ENCODE data around the gene NRG3. TPM values are rescaled to one million over a fixed set of nuclear protein-coding genes. Genes with fewer than 3 reads are reported as not detected.

The NRG3 gene
- total and polyA plus RNA-seq, 2 of the 8 experiments (the other 6 are each of a cell fraction or from before 2014, with no cell fraction given), result 4.2 to 5.0 TPM

DNA sequence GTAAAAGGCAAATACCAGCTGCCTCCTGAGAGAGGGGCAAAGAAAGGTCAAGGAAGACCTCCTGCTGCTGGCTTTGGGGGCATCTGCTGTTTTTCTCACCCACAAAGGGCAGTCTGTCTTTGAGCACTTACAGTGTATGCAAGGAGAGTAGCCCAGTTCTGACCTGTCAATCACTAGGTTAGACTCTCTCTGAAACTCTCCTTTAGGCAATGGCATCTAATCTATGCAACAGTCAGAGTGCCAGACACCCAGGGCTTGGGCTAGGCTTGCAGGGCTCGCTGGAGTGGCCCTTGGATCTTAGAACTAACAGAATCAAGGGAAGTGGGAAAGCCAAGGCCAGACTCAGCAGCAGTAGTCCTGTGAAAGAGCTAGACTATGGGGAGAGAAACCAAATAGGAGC, 522.9 kb downstream of the NRG3 start:
- POLR2A ChIA-PET (ENCODE audit: partially characterized antibody), result no interaction called here
- H3K27ac ChIP-seq (ENCODE audit: low read depth, low read length), result no peak overlapping the region
- TF ChIP-seq SUZ12 (IDR thresholded peaks at IDR 0.05; ENCODE audit: low read length), result no peak
- TF ChIP-seq, protein P1, sequence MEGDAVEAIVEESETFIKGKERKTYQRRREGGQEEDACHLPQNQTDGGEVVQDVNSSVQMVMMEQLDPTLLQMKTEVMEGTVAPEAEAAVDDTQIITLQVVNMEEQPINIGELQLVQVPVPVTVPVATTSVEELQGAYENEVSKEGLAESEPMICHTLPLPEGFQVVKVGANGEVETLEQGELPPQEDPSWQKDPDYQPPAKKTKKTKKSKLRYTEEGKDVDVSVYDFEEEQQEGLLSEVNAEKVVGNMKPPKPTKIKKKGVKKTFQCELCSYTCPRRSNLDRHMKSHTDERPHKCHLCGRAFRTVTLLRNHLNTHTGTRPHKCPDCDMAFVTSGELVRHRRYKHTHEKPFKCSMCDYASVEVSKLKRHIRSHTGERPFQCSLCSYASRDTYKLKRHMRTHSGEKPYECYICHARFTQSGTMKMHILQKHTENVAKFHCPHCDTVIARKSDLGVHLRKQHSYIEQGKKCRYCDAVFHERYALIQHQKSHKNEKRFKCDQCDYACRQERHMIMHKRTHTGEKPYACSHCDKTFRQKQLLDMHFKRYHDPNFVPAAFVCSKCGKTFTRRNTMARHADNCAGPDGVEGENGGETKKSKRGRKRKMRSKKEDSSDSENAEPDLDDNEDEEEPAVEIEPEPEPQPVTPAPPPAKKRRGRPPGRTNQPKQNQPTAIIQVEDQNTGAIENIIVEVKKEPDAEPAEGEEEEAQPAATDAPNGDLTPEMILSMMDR (IDR thresholded peaks at IDR 0.05; ENCODE audit: control extremely low read depth in 1 of 3, insufficient read depth in 1 of 3, low read depth in 1 of 3, low read length in 3 of 3), result no peak
- TF ChIP-seq KDM1A (IDR thresholded peaks at IDR 0.05; ENCODE audit: borderline replicate concordance, low read length), result no peak
- TF ChIP-seq TAF7 (optimal IDR thresholded peaks at IDR 0.05; ENCODE audit: borderline replicate concordance, low read depth, low read length), result no peak
- TF ChIP-seq POU5F1 (IDR thresholded peaks at IDR 0.05; ENCODE audit: low read depth, low read length), result no peak
- no peak for TF ChIP-seq RNF2 (IDR thresholded peaks at IDR 0.05; ENCODE audit: borderline replicate concordance, low read depth, low read length, missing control alignments, poor library complexity, severe bottlenecking)
- TF ChIP-seq BCL11A (IDR thresholded peaks at IDR 0.05; ENCODE audit: low read depth in 2 of 2, low read length in 2 of 2), result no peak
- no peak for TF ChIP-seq ATF3 (IDR thresholded peaks at IDR 0.05; ENCODE audit: insufficient read depth, low read depth, low read length)
- no peak for TF ChIP-seq TCF12 (IDR thresholded peaks at IDR 0.05; ENCODE audit: low read depth, low read length)
- TF ChIP-seq CHD1 (IDR thresholded peaks at IDR 0.05; ENCODE audit: low read depth, low read length), result no peak
- no peak for TF ChIP-seq BRCA1 (IDR thresholded peaks at IDR 0.05; ENCODE audit: low read depth, low read length)

More for the DNA sequence above, 522.9 kb downstream of the NRG3 start:
- Histone ChIP-seq H2BK120ac (replicated peaks; ENCODE audit: low read depth, low read length) (no peak overlapping the region), H2BK15ac (ENCODE audit: low read length) (no peak overlapping the region), H3K4me2 (ENCODE audit: insufficient read depth in 1 of 2, low read depth in 2 of 2, low read length in 2 of 2) (no peak overlapping the region), H3K4me1 (replicated peaks in 1 of 4; ENCODE audit: control insufficient read depth in 3 of 4, insufficient read depth in 4 of 4, low read length in 3 of 4) (peaks cover 0 to 2% (median 2%) of the 10 kb centered on the region in 4 experiments; a peak in 1 of 7 replicates), H3K79me2 (ENCODE audit: control insufficient read depth in 1 of 2, insufficient read depth in 2 of 2, low read length in 2 of 2) (no peaks in the 10 kb centered on the region), H3K9me3 (ENCODE audit: insufficient read depth in 2 of 2, low read depth in 1 of 2, low read length in 1 of 2) (no peaks in the 10 kb centered on the region), H4K91ac (replicated peaks; ENCODE audit: insufficient read length, low read length) (no peak overlapping the region), H3K4ac (replicated peaks; ENCODE audit: insufficient read length, low read depth, low read length) (no peak overlapping the region), H4K5ac (ENCODE audit: insufficient read length, low read depth, low read length) (no peak overlapping the region), H3K79me1 (ENCODE audit: low read depth, low read length) (no peaks in the 10 kb centered on the region), H4K8ac (ENCODE audit: extremely low read depth, insufficient read depth, low read length) (no peak overlapping the region), H3K36me3 (ENCODE audit: control insufficient read depth in 2 of 4, insufficient read depth in 4 of 4, low read length in 3 of 4) (no peaks in the 10 kb centered on the region), H3K9ac (replicated peaks in 1 of 4; ENCODE audit: extremely low read depth in 1 of 4, low read depth in 3 of 4, low read length in 3 of 4) (no peak overlapping the region), H2BK20ac (ENCODE audit: low read length) (no peak overlapping the region), H2BK12ac (ENCODE audit: low read depth, low read length) (no peak overlapping the region), H2AK5ac (ENCODE audit: low read depth, low read length) (no peak overlapping the region), H4K20me1 (replicated peaks in 1 of 2; ENCODE audit: control insufficient read depth in 1 of 2, insufficient read depth in 2 of 2, low read length in 2 of 2) (no peaks in the 10 kb centered on the region), H3K14ac (ENCODE audit: insufficient read length) (no peak overlapping the region), H3K56ac (replicated peaks; ENCODE audit: insufficient read length, low read depth, low read length) (no peak overlapping the region), H3K18ac (ENCODE audit: extremely low read depth, low read length) (no peak overlapping the region), H3K23me2 (ENCODE audit: low read depth, low read length) (peaks cover 2% of the 10 kb centered on the region; the same call in 1 of the 2 replicates), H3K23ac (ENCODE audit: insufficient read length) (no peak overlapping the region), H2BK5ac (ENCODE audit: low read depth, low read length) (no peak overlapping the region), H3K4me3 (ENCODE audit: extremely low read depth in 1 of 4, insufficient read depth in 2 of 4, low read depth in 3 of 4, low read length in 4 of 4) (no peak overlapping the region), H2AFZ (ENCODE audit: low read length) (no peak overlapping the region), H3K27me3 (replicated peaks in 1 of 4; ENCODE audit: control insufficient read depth in 3 of 4, extremely low read depth in 1 of 4, insufficient read depth in 3 of 4, low read length in 3 of 4) (no peaks in the 10 kb centered on the region)
- DNase-seq (ENCODE audit: low read depth in 1 of 2, low spot score in 2 of 2) (no peak), FAIRE-seq (no peak)
- CTCF ChIA-PET (ENCODE audit: partially characterized antibody), result no interaction called here
- 93% methylated on average over 1 of the region's 1 CpG; no CpG with 5 or more reads in 1 of the 2 experiments for WGBS, 2 experiments (ENCODE audit: extremely low coverage in 1 of 2, insufficient coverage in 1 of 2, insufficient read length in 1 of 2, insufficient replicate concordance in 2 of 2, low coverage in 1 of 2, low lambda C conversion rate in 2 of 2, missing lambda C conversion rate in 1 of 2)
